ENCODE data around the gene PRR12.

- TF ChIP-seq, protein P1, sequence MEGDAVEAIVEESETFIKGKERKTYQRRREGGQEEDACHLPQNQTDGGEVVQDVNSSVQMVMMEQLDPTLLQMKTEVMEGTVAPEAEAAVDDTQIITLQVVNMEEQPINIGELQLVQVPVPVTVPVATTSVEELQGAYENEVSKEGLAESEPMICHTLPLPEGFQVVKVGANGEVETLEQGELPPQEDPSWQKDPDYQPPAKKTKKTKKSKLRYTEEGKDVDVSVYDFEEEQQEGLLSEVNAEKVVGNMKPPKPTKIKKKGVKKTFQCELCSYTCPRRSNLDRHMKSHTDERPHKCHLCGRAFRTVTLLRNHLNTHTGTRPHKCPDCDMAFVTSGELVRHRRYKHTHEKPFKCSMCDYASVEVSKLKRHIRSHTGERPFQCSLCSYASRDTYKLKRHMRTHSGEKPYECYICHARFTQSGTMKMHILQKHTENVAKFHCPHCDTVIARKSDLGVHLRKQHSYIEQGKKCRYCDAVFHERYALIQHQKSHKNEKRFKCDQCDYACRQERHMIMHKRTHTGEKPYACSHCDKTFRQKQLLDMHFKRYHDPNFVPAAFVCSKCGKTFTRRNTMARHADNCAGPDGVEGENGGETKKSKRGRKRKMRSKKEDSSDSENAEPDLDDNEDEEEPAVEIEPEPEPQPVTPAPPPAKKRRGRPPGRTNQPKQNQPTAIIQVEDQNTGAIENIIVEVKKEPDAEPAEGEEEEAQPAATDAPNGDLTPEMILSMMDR (IDR thresholded peaks at IDR 0.05): no peak
- no peak for TF ChIP-seq POLR2A (IDR thresholded peaks at IDR 0.05)
Observed at GRCh38 chr19:49566302-49566701, 24.7 kb upstream of the PRR12 start.

Measured in tibial nerve (tissue), 3 donors.